ENCODE measurements around the gene MYT1.

MYT1 gene

DNA sequence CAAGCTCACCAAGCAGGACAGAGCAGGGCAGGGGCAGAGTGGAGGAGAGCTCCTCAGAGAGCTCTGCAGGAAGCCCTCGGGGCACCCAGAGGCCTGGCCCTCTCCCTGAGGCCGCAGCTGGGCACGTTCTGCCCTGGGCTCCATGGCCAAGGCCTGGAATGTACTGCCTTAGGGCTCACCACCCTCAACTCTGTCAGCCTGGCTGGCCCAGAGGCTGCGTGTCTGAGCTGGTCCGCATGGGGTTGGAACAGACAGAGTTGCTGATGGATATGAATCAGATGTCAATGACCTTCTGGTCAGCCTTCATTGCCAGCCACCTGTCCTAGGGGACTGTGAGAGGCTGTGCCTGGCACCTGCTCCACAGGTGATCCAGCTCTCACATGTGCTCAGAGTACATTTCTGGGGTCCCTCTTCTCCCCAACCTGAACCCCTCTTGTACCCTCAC, 58.1 kb downstream of the MYT1 start:
- Histone ChIP-seq H3K9me3 (ENCODE audit: severe bottlenecking) (no peaks in the 10 kb centered on the region), H3K27me3 (ENCODE audit: insufficient read depth, poor library complexity, severe bottlenecking) (no peaks in the 10 kb centered on the region), H3K4me1 (ENCODE audit: insufficient read depth, poor library complexity, severe bottlenecking) (peaks cover 25% of the 10 kb centered on the region), H3K4me3 (ENCODE audit: severe bottlenecking) (no peak overlapping the region), H3K36me3 (ENCODE audit: low read depth) (no peaks in the 10 kb centered on the region), H3K27ac (ENCODE audit: poor library complexity, severe bottlenecking) (peak overlapping the region; percentile 50)
- TF ChIP-seq, protein P1, sequence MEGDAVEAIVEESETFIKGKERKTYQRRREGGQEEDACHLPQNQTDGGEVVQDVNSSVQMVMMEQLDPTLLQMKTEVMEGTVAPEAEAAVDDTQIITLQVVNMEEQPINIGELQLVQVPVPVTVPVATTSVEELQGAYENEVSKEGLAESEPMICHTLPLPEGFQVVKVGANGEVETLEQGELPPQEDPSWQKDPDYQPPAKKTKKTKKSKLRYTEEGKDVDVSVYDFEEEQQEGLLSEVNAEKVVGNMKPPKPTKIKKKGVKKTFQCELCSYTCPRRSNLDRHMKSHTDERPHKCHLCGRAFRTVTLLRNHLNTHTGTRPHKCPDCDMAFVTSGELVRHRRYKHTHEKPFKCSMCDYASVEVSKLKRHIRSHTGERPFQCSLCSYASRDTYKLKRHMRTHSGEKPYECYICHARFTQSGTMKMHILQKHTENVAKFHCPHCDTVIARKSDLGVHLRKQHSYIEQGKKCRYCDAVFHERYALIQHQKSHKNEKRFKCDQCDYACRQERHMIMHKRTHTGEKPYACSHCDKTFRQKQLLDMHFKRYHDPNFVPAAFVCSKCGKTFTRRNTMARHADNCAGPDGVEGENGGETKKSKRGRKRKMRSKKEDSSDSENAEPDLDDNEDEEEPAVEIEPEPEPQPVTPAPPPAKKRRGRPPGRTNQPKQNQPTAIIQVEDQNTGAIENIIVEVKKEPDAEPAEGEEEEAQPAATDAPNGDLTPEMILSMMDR (IDR thresholded peaks at IDR 0.05; ENCODE audit: poor library complexity, severe bottlenecking) = no peak
- ATAC-seq (ENCODE audit: low read depth) (peak; percentile 85), DNase-seq (ENCODE audit: low spot score) (peak; percentile 96)

- no peak overlapping the region for H3K4me3 ChIP-seq (ENCODE audit: severe bottlenecking)
- peak overlapping the region; percentile 50 for H3K27ac ChIP-seq (ENCODE audit: poor library complexity, severe bottlenecking)
- H3K36me3 ChIP-seq (ENCODE audit: low read depth) = no peaks in the 10 kb centered on the region
- TF ChIP-seq, protein P1 (IDR thresholded peaks at IDR 0.05; ENCODE audit: poor library complexity, severe bottlenecking) = no peak
- ATAC-seq (ENCODE audit: low read depth) (no peak), DNase-seq (ENCODE audit: low spot score) (no peak)
- no peaks in the 10 kb centered on the region for H3K9me3 ChIP-seq (ENCODE audit: severe bottlenecking)
- no peaks in the 10 kb centered on the region for H3K27me3 ChIP-seq (ENCODE audit: insufficient read depth, poor library complexity, severe bottlenecking)
- peaks cover 21% of the 10 kb centered on the region for H3K4me1 ChIP-seq (ENCODE audit: insufficient read depth, poor library complexity, severe bottlenecking)
Measured at GRCh38 chr20:64222851-64223525, 58.7 kb downstream of the MYT1 start.

- no peaks in the 10 kb centered on the region for H3K9me3 ChIP-seq (ENCODE audit: severe bottlenecking)
- no peaks in the 10 kb centered on the region for H3K36me3 ChIP-seq (ENCODE audit: low read depth)
- H3K27me3 ChIP-seq (ENCODE audit: insufficient read depth, poor library complexity, severe bottlenecking) = no peaks in the 10 kb centered on the region
- no peak overlapping the region for H3K4me3 ChIP-seq (ENCODE audit: severe bottlenecking)
- no peak for DNase-seq (ENCODE audit: low spot score)
- H3K27ac ChIP-seq (ENCODE audit: poor library complexity, severe bottlenecking) = peak overlapping the region; percentile 36
- TF ChIP-seq, protein P1 (IDR thresholded peaks at IDR 0.05; ENCODE audit: poor library complexity, severe bottlenecking) = no peak
- peaks cover 20% of the 10 kb centered on the region for H3K4me1 ChIP-seq (ENCODE audit: insufficient read depth, poor library complexity, severe bottlenecking)
- ATAC-seq (ENCODE audit: low read depth) = no peak
Measured at GRCh38 chr20:64223526-64224067, 59.3 kb downstream of the MYT1 start.

- ATAC-seq (ENCODE audit: low read depth) (peak; percentile 66), DNase-seq (ENCODE audit: low spot score) (no peak)
- no peaks in the 10 kb centered on the region for H3K36me3 ChIP-seq (ENCODE audit: low read depth)
- peaks cover 20% of the 10 kb centered on the region for H3K4me1 ChIP-seq (ENCODE audit: insufficient read depth, poor library complexity, severe bottlenecking)
- TF ChIP-seq, protein P1 (IDR thresholded peaks at IDR 0.05; ENCODE audit: poor library complexity, severe bottlenecking) = no peak
- no peaks in the 10 kb centered on the region for H3K9me3 ChIP-seq (ENCODE audit: severe bottlenecking)
- no peaks in the 10 kb centered on the region for H3K27me3 ChIP-seq (ENCODE audit: insufficient read depth, poor library complexity, severe bottlenecking)
- no peak overlapping the region for H3K4me3 ChIP-seq (ENCODE audit: severe bottlenecking)
- peak overlapping the region; percentile 36 for H3K27ac ChIP-seq (ENCODE audit: poor library complexity, severe bottlenecking)
Measured at GRCh38 chr20:64224351-64225170, 60.3 kb downstream of the MYT1 start.

Data from RWPE2 (cell line).